K562 (cell line): ENCODE measurements around the gene CDT1. TPM values are rescaled to one million over a fixed set of nuclear protein-coding genes. Genes with fewer than 3 reads are reported as not detected.

Experiments used
- AFF4 ChIP-seq: sonication (generic); formaldehyde crosslinking; IDR thresholded peaks from 2 replicates; pipeline ENCODE4 v1.8.0; 2023; ENCODE audit warnings: mild to moderate bottlenecking, missing genetic modification reagents
- BCLAF1 ChIP-seq, 2 experiments: fragments of 450-650 bp in 1 of 2; IDR thresholded peaks; 2 replicates each; pipeline ENCODE4 v1.6.1; 2011 to 2017; ENCODE audit warnings: low read depth in 2 of 2, antibody characterized with exemption in 1 of 2, borderline replicate concordance in 1 of 2, low read length in 1 of 2, mild to moderate bottlenecking in 1 of 2, mixed read lengths in 1 of 2; ENCODE audit not compliant: control insufficient read depth in 1 of 2
- BMI1 ChIP-seq: fragments of 150-350 bp; IDR thresholded peaks from 2 replicates; pipeline ENCODE4 v1.6.1; 2014; ENCODE audit warnings: low read length
- CSDE1 ChIP-seq, 2 experiments: fragments of 450-650 bp; IDR thresholded peaks; 2 replicates each; pipeline ENCODE4 v1.6.1; 2016; ENCODE audit warnings: mild to moderate bottlenecking in 1 of 2
- HDAC2 ChIP-seq: fragments of 450-650 bp; IDR thresholded peaks from 2 replicates; pipeline ENCODE4 v1.6.1; 2016; ENCODE audit warnings: mild to moderate bottlenecking
- PRDM10 ChIP-seq: fragments of 450-650 bp; IDR thresholded peaks from 2 replicates; pipeline ENCODE4 v1.6.1; 2018; ENCODE audit not compliant: partially characterized antibody
- SIN3B ChIP-seq: fragments of 450-650 bp; IDR thresholded peaks from 2 replicates; pipeline ENCODE4 v1.6.1; 2017; ENCODE audit warnings: low read depth, mild to moderate bottlenecking, moderate library complexity
- THAP7 ChIP-seq: fragments of 250-450 bp; sonication (Bioruptor Pico); IDR thresholded peaks from 2 replicates; pipeline ENCODE4 v1.5.0; 2021
- ZMIZ1 ChIP-seq, 2 experiments: fragments of 150-350 bp in 1 of 2; IDR thresholded peaks; 2 replicates each; pipeline ENCODE4 v1.6.1; 2012 to 2016; ENCODE audit warnings: low read depth in 2 of 2, low read length in 2 of 2, mild to moderate bottlenecking in 1 of 2, moderate library complexity in 1 of 2
- ZNF23 ChIP-seq: fragments of 250-450 bp; sonication (Bioruptor Pico); IDR thresholded peaks from 2 replicates; pipeline ENCODE4 v1.4.0; 2020; ENCODE audit warnings: mild to moderate bottlenecking
- ZNF444 ChIP-seq: fragments of 250-450 bp; sonication (Bioruptor Pico); IDR thresholded peaks from 2 replicates; pipeline ENCODE4 v1.4.0; 2020; ENCODE audit warnings: mild to moderate bottlenecking, moderate library complexity
- polyA plus RNA-seq, 8 experiments: library from polyadenylated mRNA; depleted of rRNA in 4 of 8; stranded (reverse) in 5 of 8; unstranded in 3 of 8; fragments of >200 nt; fragmentation: Nextera tagmentation in 2 of 8; fragmentation: Illumina TruSeq in 1 of 8; extraction: Ambion mirVana in 2 of 8; extraction: Trizol in 1 of 8; gene quantifications; 2 replicates each; pipeline versions ENCODE4 v1.2.1 to v1.2.3, GENCODE V29; 2011 to 2014; ENCODE audit warnings: inconsistent platforms in 1 of 8, missing spikeins in 1 of 8
- total RNA-seq, 7 experiments: library from RNA; depleted of rRNA in 6 of 7; stranded (reverse); fragments of >200 nt in 6 of 7; fragmentation: Illumina TruSeq in 2 of 7; extraction: Trizol in 2 of 7; gene quantifications; 2 replicates each; pipeline versions ENCODE4 v1.2.1 to v1.2.3, GENCODE V29; 2011 to 2021; ENCODE audit warnings: low replicate concordance in 1 of 7

Gene CDT1
- total and polyA plus RNA-seq, 9 of the 15 experiments (the other 6 are each of a cell fraction or from before 2014, with no cell fraction given) = 0.92 to 178 (median 14.2) TPM

- TF ChIP-seq PRDM10 = peak; percentile 72
- TF ChIP-seq THAP7 (CRISPR knock-in tag) = peak; percentile 74; the same call in 1 of the 2 replicates
- TF ChIP-seq AFF4 (CRISPR knock-in tag) = no peak
- no peak for TF ChIP-seq BCLAF1 (IDR thresholded peaks at IDR 0.05; ENCODE audit: borderline replicate concordance in 1 of 2, control insufficient read depth in 1 of 2, low read depth in 2 of 2, low read length in 1 of 2)
- no peak for TF ChIP-seq CSDE1 (IDR thresholded peaks at IDR 0.05)
- no peak for TF ChIP-seq ZMIZ1 (IDR thresholded peaks at IDR 0.05; ENCODE audit: low read depth in 2 of 2, low read length in 2 of 2)
- TF ChIP-seq BMI1 = no peak
- no peak for TF ChIP-seq ZNF23 (CRISPR knock-in tag)
- TF ChIP-seq HDAC2 = peak; percentile 57; the same call in 1 of the 2 replicates
- 0 out of 2 replicates have a peak, but pooled peaks have one; percentile 26 for TF ChIP-seq SIN3B
- no peak for TF ChIP-seq ZNF444 (CRISPR knock-in tag)
These were observed 6.8 kb downstream of the CDT1 start (continued) for GRCh38 chr16:88810166-88810911.
